Glomerular visceral epithelial cell (primary cell): ENCODE results near the gene HP1BP3.

ENCODE experiments used
- DNase-seq: peaks from one replicate; pipeline ENCODE4 v3.0.0-alpha.2; 2016; ENCODE audit errors: extremely low spot score

The HP1BP3 gene

DNA sequence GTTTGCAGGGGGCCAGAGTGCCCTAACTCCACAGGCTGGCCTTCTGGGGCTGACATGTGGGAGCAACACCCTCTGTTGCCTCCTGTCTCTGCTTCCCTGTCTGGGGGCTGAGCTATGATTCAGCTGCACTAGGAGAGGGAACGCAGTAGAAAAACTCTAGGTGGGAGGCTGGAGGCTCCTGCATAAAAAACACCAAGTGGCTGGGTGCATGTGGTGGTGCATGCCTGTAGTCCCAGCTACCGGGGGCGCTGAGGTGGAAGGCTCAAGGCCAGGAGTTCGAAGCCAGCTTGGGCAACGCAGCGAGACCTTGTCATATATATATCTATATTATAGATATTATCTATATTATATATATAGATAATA lies 74.9 kb downstream of the HP1BP3 start:
- DNase-seq: no peak

DNA sequence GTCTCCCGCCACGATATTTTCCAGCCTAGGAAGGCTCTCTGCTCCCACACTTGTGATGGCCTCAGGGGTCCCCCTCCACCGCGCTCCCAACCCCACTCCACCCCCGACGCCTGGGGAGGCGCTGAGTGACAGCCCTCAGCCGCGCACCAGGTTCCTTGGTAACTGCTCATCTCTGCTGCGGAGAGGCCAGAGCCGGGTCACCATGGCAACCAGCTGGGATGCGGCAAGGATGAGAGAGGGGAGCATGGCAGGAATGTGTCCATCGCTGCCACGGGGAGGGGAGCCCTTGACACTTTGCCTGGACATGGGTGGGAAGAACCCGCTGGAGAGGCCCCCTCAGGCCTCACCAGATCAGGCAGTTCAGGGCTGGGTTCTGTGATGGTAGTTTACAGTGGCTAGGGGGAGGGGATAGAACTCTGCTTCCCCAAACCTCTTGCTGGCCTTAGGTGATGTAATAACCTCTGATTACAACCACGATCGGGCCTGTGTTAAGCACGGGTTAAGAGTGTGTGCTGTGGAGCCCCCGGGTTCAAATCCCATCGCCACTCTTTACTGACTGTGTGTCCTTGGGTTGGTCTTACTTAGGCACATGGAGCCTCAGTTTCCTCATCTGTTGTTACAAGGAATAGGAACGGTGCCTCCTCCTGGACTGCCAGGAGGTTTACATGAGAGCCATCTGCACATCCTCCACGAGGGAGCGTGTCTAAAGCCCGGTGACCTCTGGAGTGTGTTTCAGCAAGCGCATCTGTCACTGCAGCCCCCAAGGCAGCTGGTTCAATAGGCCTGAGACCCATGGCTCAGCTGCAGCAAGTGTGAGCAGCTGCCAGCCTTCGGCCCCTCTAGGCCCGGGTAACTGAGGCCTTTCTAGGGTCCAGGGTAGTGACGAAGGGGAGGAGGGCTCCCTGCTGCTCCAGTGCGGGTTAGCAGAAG lies 75.6 kb downstream of the HP1BP3 start:
- no peak for DNase-seq

DNA sequence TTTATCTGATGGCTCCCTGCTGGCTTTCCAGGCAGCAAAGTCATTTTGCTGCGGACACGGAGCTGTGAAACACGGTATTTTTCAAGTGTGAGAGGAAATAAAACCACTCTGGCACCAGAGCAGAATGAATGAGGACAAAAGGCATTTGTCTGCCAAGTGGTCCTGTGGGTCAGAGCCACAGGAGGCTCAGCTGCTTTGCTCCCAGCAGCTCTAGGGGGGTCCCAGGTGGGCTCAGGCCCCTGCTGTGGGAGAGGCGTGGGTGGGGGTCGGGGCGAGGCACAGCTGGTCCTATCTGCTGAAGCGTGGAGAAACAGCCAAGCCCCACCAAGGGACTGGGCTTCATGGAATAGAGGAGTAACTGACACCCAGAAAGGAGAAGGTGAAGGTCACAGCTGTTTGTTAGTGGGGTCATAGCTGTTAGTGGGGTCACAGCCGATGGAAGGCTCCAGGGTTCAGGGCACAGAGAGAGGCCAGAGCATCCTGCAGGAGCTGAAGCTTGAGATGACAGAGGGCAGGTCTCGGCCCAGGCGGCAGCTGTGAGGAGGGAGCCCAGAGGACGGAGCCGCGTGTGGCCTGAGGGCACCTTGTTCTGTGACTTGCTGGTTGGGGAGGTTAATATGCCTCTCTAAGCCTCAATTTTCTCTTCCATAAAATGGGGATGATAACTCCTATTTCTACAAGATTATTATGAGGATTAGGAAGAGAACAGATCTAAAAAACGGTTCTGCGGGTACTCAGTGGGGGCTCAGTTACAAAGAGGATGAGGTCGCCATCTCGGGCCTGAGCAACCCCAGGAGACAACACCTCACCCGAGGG lies 76.4 kb downstream of the HP1BP3 start:
- DNase-seq: no peak

DNA sequence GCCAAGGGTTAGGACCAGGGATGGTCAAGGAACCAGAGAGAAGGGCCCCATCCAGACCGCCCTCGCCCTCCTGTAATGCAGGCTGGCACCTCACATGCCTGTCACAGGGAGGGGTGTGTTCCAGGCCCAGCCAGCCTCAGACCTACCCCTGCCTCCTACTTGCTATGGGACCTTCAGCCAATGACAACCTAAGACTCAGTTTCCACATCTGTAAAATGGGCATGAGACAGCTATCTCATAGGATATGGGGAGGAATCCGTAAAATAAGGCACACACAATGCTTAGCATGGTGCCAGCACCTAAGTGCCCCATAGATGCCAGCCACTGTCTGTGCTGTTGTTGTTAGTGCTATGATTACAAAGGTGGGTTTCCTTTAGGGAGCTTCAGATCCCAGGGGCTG lies 77.2 kb downstream of the HP1BP3 start:
- no peak for DNase-seq

DNA sequence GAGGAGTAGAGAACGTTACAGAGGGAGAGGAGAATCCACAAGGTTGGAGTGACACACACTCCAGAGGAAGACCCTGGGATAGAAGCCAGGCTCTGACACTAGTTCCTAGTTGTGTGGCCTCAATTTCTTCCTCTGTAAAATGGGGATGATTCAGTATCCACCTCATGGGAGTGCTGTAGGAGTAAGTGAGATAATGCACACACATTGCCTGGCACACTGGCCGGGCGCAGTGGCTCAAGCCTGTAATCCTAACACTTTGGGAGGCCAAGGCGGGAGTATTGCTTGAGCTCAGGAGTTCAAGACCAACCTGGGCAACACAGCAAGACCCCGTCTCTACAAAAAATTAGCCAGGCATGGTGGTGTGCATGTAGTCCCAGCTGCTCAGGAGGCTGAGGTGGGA lies 78.2 kb downstream of the HP1BP3 start:
- DNase-seq: no peak

DNA sequence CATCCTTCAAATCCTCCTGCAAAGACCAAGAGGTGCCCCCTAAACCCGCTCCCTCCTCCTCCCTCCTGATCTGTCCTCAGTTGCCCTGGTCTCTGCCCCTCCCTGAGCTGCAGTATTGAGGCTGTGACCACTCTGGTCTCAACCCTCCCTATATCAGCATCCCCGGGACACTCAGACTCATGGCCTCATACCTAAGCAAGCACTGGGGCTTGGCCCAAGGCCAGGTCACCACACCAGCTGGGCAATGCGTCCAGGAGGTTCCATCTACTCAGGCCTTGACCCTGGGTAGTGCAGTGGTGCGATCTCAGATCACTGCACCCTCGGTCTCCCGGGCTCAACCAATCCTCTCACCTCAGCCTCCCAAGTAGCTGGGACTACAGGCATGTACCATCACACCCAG lies 79.0 kb downstream of the HP1BP3 start:
- DNase-seq: no peak

DNA sequence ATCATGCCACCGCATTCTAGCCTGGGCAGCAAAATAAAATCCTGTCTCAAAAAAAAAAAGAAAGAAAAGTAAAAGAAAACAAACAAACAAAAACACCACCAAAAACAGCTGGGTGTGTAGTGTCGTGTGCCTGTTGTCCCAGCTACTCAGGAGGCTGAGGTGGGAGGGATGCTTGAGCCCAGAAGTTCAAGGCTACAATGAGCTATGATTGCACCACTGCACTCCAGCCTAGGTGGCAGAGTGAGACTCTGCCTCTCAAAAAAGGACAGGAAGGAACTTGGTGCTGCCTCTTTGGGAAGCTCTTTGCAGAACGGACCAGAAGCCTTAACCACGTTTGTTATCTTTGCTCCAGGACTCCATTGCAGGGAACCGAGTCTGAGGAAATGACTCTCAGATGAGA lies 80.3 kb downstream of the HP1BP3 start:
- no peak for DNase-seq

DNA sequence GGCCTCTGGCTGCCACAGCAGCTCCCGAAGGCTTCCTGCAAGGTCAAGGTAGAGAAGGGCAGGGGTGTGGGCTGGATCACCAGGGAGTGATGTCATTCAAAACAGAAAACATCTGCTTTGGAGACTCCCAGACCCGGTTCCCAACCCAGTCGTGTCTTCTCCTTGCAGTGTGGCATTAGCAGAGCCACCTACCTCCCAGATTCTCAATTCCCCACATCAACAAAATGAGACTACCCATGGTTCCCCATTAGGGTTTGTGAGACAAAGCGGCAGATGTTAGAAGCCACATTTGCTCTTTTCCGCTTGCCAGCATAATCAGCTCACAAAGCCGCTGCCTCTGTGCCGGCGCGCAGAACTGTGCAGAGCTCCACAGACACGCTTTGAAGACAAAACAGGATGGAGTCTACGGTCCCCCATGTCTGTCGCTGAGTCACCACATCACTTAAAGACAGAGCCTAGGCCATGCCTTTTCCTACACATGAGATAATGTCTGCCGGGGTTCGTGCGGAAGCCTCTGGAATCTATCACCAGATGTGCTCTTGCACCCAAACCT lies 81.8 kb downstream of the HP1BP3 start:
- DNase-seq: no peak

DNA sequence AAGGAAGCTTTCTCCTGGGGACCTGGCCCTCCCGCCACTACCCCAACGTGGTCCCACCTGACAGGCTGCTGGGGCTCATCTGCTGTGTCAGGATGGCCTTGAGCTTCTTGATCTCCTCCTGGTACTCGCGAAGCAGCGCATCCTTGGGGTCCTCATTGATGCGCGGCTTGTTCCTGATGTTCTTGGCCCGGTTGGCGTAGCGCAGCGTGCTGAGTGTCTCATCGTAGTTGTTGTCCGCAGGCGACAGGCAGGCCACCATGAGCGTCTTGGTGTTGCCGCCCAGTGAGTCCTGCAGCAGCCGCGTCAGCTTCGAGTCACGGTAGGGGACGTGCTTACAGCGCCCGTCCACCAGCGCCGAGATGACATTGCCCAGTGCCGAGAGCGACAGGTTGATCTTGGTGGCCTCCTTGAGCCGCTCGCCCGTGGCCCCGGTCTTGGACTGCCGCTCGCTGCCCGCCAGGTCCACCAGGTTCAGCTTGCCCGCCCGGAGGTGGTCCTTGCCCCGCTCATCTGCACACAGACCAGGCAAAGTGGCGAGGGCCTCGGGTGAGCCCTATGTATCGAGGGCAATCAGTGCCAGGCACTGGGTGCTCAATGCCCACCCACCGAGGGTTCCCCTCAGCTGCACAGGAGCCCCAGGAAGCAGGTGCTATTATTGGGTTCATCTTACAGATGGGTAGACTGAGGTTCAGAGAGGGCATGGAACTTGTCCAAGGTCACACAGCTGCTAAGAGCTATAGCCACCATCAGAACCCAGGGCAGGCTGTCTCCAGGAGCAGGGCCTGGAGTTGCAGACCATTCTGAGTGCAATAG lies 82.5 kb downstream of the HP1BP3 start:
- no peak for DNase-seq

DNA sequence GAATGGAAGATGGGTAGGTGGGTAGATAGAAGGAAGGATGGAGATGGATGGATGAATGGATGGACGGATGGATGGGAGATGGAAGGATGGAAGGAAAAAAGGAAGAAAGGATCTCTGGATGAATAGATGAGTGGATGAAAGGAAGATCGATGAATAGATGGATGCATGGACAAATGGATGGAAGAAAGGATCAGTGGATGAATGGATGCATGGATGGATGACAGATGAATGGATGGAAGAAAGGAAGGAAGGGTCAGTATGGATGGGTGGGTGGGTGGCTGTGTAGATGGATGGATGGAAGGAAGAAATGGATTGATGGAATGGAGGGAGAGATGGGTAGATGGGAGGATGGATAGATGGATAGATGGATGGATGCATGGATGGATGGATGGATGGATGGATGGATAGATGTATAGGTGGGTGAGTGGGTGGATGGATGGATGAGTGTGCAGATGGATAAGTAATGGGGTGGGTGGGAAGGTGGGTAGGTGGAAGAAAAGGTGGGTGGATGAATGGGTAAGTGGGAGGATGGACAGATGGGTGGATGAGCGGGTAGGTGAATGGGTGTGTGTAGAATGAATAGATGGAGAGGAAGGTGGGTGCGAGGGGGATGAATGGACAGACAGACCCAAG lies 83.9 kb downstream of the HP1BP3 start:
- no peak for DNase-seq

DNA sequence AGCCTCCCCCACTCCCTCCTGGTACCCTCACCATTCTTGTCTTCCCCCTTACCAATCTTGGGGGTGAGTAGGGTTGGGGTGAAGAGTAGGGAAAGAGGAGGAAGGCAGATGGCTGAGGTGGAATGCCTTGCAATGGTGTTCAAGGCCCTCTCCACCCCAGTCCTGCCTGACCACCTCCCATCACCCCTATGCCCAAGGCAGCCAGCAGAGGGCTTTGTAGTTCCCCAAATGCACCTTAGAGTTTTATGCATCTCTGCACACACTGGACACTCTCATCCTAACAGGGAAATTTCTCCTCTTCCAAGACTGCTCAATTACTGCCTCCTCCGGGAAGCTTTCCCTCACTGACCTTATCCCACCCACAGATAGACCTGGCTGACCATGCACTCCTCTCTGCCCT lies 84.7 kb downstream of the HP1BP3 start:
- peak; percentile 21 for DNase-seq

DNA sequence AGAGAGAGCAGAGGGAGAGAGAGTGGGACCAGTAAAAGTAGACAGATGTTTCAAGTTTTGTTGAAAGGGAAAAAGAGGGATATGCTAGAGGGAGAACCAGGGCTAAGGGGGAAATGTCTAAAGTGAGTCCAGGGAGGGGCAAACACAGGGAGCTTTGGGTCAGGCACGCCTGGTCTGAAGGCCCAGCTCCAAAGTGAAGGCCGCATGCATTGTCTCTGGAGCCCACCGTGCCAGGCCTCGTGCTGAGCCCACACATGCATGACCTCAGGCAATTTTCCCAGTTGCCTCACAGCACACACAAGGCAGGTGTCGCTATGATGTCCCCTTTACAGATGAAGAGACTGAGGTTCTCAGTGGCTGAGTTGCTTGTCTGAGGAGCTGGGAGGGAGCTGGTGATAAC lies 85.3 kb downstream of the HP1BP3 start:
- no peak for DNase-seq

DNA sequence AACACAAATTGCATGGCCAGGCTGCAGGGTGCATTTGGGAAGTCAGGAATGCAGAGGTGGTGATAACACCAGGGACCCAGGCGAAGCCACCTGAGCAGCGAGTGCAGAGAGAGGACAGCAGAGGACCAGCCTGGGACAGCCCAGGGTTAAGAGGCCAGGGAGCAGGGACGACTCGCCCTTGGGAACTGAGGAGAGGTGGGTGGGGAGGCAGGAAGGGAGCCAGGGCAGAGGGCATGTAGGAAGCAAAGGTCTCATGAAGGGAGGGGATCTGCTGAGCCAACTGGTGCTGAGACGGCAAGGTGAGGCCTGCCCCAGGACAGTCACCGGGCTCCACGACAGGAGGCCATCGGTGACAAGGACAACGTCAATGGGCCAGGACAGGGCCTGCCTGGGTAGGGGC lies 85.7 kb downstream of the HP1BP3 start:
- DNase-seq: no peak

DNA sequence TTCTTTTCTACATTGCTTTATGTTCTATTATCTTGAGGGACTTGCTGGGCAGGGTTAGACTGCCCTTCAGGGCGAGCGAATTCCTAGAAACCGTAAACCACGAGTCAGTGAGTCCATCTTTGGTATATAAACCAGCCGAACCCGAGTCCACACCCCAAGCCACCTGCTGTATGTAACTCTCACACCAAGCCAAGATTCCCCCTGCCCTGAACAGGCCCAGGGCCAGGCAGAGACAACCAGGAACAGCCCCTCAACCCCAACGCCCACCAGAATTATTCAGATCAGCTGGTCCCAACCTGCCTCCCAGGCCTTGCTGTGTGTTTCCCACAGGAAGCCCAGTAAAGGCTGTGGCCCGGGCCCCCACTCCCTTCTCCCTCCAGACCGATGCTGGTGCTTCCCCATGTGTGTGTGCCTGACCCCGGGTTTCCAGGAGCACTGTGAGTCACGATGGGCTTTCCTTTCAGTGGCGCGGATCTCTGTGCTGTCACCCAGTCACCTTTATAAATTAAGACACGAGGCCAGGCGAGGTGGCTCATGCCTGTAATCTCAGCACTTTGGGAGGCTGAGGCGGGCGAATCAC lies 86.4 kb downstream of the HP1BP3 start:
- no peak for DNase-seq

DNA sequence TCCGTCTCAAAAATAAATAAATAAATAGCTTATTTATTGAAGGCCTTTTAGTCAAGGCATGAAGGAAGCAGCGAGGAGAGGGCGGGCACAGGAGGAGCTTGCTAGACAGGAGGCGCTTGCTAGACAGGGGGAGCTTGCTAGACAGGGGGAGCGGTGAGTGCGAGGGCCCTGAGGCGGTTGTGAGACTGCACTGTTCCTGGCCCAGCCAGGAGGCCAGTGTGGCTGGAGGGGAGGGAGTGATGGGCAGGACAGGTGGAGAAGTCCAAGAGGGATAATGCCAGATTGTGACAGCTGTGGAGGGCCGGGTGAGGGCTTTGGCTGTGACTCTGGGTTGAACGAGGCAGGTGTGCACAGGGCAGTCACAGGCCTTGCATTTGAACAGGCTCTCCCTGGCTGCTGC lies 87.5 kb downstream of the HP1BP3 start:
- no peak for DNase-seq

DNA sequence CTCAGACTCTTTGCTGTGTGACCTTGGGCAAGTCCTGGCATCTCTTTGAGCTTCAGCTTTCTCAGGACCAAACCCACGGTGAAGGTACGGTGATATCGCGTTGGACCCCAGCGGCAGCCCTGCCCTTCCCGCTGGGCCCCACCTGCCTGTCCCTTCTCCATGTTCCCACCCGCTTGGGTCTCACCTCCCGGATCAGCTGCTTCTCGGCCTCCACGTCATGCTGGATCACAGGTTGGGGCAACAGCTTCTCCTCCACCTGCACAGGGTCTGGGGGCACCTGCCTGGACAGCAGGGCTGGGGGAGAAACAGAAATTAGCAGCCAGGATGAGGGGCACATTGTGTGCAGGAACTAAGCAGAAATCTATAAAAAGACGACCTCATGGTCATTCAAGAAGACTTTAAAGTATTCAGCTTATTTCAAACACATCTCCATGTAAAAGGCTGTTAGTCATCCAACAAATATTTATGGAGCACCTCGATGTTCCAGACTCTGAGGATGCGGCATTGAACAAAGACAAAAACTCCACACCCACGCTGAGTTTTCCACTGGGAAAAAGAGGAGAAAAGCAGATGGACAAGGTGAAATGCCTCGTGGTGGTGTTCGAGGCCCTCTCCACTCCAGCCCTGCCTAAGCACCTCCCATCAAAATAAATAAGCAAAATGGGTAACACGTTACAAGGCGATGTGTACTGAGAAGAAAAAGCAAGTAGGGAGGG lies 88.8 kb downstream of the HP1BP3 start:
- DNase-seq: peak; percentile 23

DNA sequence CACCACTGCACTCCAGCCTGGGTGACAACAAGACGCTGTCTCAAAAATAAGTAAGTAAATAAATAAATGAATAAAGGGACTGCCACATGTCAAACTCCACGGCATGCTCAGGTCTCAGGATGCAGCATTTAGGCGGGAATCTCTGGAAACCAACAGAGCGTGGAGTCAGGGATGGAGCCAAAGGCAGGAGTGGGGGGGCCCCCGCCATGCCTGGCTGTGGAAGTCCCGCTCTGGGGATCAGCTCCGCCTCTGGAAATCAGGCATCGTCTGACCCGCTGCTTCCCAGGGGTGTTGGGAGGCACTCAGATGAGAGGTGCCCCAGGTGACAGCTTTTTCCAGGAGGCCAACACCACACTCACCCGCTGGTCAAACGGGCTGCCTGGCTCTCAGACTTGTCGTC lies 89.5 kb downstream of the HP1BP3 start:
- DNase-seq: no peak

DNA sequence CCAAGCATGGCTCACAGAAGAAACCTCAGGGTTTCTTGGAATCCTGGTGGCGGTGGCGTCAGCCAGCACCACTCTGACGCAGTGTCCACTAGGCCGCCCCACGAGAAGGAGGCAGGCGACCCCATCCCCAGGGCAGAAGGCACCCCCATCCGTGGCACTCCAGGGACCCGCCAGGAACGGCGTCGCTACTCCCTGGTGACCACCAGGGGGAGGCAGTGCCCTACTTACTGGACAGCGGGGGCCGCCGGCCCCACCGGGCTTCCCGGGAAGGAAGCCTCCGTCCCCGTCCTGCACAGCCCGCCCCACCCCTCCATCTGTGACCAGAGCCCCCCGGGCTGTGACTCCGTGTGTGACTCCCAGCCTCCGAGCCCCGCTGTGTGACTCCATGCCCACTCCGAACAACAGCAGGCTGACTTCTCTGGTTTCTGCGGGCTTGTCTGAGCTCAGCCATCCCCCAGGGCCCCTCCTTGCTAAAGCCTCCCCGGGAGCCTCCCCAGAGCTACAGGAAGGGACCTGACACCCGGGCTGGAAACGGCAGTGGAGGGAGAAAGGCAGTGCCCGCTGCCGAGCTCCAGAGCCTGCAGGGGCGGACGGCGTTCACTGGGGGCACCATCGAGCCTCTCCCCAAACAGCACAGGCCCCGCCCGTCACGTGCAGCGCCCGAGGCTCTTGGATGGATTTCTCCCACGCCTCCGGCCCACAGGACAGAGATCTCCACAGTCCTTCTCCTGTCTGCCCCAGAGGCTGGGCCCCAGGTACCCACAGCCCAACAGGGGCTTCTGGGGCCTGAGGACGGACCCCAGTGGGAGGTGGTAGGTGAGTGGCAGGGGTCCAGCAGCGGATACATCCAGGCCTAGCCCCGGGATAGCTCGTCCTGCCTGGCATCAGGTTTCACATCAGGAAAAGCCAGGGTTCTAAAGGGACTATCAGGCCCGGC lies 90.4 kb downstream of the HP1BP3 start:
- peak; percentile 94 for DNase-seq

DNA sequence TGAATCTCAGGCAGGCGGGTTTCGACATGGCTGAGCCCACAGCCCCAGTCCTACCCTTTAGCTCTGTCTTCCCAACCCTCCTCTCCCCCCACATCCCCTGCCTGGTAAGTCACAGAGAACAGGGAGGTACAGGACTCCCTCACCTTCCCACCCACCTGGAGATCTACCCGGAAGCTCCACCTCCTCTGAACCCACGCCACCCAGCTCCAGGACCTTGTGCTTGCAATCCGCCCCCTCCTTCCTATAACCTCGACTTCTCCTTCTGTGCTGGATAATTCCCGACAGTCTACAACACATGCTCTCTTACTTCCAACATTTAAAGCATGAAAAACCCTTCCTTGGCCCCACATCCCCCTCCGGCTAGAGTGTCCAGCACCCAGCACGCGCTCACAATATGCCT lies 91.6 kb downstream of the HP1BP3 start:
- DNase-seq: no peak
